HCT116 (cell line): ENCODE results near the gene RALGPS2. TPM values are rescaled to one million over a fixed set of nuclear protein-coding genes. Genes with fewer than 3 reads are reported as not detected.

Experiments
- ATAC-seq: fragments of 200-7000 bp; cut with Tn5 transposase; 2 replicates; pipeline ENCODE4 v1.9.1; 2020; ENCODE audit warnings: mild to moderate bottlenecking, moderate library complexity
- BruUV-seq: library from RNA; stranded (reverse); fragments of 400-500 nt; replicated peaks from 2 replicates; lab custom pipeline; 2021; lab: Mats Ljungman, UMichigan
- CTCF ChIA-PET: fragments of 300-600 bp; sonication (Branson Sonifier 250); formaldehyde crosslinking; loops from one replicate; lab custom pipeline; 2021; ENCODE audit warnings: antibody characterized with exemption; lab: Charles Lee
- POLR2A ChIA-PET: fragments of 300-600, 350-600 bp; sonication (Branson Sonifier 250); formaldehyde crosslinking; loops from one replicate; lab custom pipeline; 2021; ENCODE audit warnings: antibody characterized with exemption; lab: Charles Lee
- RAD21 ChIA-PET, 2 experiments: fragments of 300-600 bp; sonication (Branson Sonifier 250); formaldehyde crosslinking; loops; one replicate each; lab custom pipeline; 2023; ENCODE audit warnings: low total read pairs in 2 of 2; ENCODE audit not compliant: uncharacterized antibody in 2 of 2, unreplicated experiment in 2 of 2, low non-redundant PET in 1 of 2; lab: Charles Lee
- DNase-seq: peaks from one replicate; pipeline ENCODE4 v3.0.0-alpha.2; 2010; ENCODE audit warnings: low read depth, low spot score
- H2AFZ ChIP-seq: fragments of 200-600 bp; shearing (Covaris generic), sonication (generic); 2 replicates; pipeline ENCODE4 v1.6.1; 2017; ENCODE audit warnings: low read depth, mixed run types, mixed read lengths, antibody characterized with exemption, low read length; ENCODE audit not compliant: poor library complexity, severe bottlenecking
- H3K27ac ChIP-seq: 2 replicates; pipeline ENCODE4 v1.5.1; 2012; ENCODE audit warnings: low read depth, low read length
- H3K27me3 ChIP-seq: fragments of 200-600 bp; sonication (generic); 2 replicates; pipeline ENCODE4 v1.6.1; 2016; ENCODE audit warnings: mixed run types, low read length, mixed read lengths; ENCODE audit not compliant: insufficient read depth
- H3K36me3 ChIP-seq, 2 experiments: fragments of 200-500 bp in 1 of 2; fragments of 200-600 bp in 1 of 2; sonication (Bioruptor generic) in 1 of 2; sonication (generic) in 1 of 2; 2 replicates each; pipeline versions ENCODE4 v1.5.1 to v1.6.1; 2014 to 2016; ENCODE audit warnings: low read length in 2 of 2, inconsistent platforms in 1 of 2, mixed read lengths in 1 of 2, mixed run types in 1 of 2; ENCODE audit not compliant: insufficient read depth in 2 of 2, control insufficient read depth in 1 of 2
- H3K4me1 ChIP-seq, 2 experiments: fragments of 200-600 bp in 1 of 2; sonication (generic) in 1 of 2; 2 replicates each; pipeline versions ENCODE4 v1.5.1 to v1.6.1; 2012 to 2017; ENCODE audit warnings: low read length in 2 of 2, inconsistent platforms in 1 of 2, mild to moderate bottlenecking in 1 of 2, mixed read lengths in 1 of 2, mixed run types in 1 of 2, moderate library complexity in 1 of 2; ENCODE audit not compliant: insufficient read depth in 2 of 2, control insufficient read depth in 1 of 2
- H3K4me2 ChIP-seq: fragments of 200-600 bp; sonication (generic); 2 replicates; pipeline ENCODE4 v1.6.1; 2017; ENCODE audit warnings: mixed run types, low read length, mixed read lengths
- H3K4me3 ChIP-seq, 2 experiments: fragments of 200-600 bp in 1 of 2; sonication (generic) in 1 of 2; replicated peaks in 1 of 2; 2 replicates each; pipeline ENCODE4 v1.5.1; 2011 to 2016; ENCODE audit warnings: low read length in 2 of 2, control low read depth in 1 of 2, low read depth in 1 of 2, mild to moderate bottlenecking in 1 of 2, mixed read lengths in 1 of 2, mixed run types in 1 of 2
- H3K79me2 ChIP-seq: fragments of 200-600 bp; sonication (generic); 2 replicates; pipeline ENCODE4 v1.6.1; 2017; ENCODE audit warnings: mild to moderate bottlenecking, mixed run types, low read length, moderate library complexity, mixed read lengths; ENCODE audit not compliant: insufficient read depth
- H3K9ac ChIP-seq: fragments of 200-600 bp; sonication (generic); 2 replicates; pipeline ENCODE4 v1.6.1; 2016; ENCODE audit warnings: low read length, mixed read lengths
- H3K9me2 ChIP-seq: fragments of 200-600 bp; sonication (generic), shearing (Covaris generic); 2 replicates; pipeline ENCODE4 v1.6.1; 2017; ENCODE audit warnings: mixed run types, mild to moderate bottlenecking, moderate library complexity; ENCODE audit not compliant: insufficient read depth
- H3K9me3 ChIP-seq, 2 experiments: fragments of 200-500 bp in 1 of 2; fragments of 200-600 bp in 1 of 2; sonication (Bioruptor generic) in 1 of 2; sonication (generic) in 1 of 2; 2 replicates each; pipeline ENCODE4 v1.6.1; 2014 to 2017; ENCODE audit warnings: low read length in 2 of 2, mixed read lengths in 2 of 2, inconsistent platforms in 1 of 2, low read depth in 1 of 2, mild to moderate bottlenecking in 1 of 2, mixed run types in 1 of 2, moderate library complexity in 1 of 2; ENCODE audit not compliant: control insufficient read depth in 1 of 2, insufficient read depth in 1 of 2
- H4K20me1 ChIP-seq: fragments of 200-600 bp; sonication (generic), shearing (Covaris generic); 2 replicates; pipeline ENCODE4 v1.6.1; 2017; ENCODE audit warnings: mixed run types, mild to moderate bottlenecking, moderate library complexity; ENCODE audit not compliant: insufficient read depth
- ATF3 ChIP-seq: IDR thresholded peaks from 2 replicates; pipeline ENCODE4 v1.6.1; 2012
- CBX3 ChIP-seq: IDR thresholded peaks from 2 replicates; pipeline ENCODE4 v1.6.1; 2012; ENCODE audit warnings: low read depth
- CEBPB ChIP-seq: IDR thresholded peaks from 2 replicates; pipeline ENCODE4 v1.6.1; 2012; ENCODE audit warnings: low read depth
- CTCF ChIP-seq, 3 experiments: fragments of 200-600 bp in 1 of 3; sonication (generic) in 1 of 3; IDR thresholded peaks in 2 of 3; conservative IDR thresholded peaks in 1 of 3; 2 replicates each; pipeline ENCODE4 v1.5.1; 2012 to 2017; ENCODE audit warnings: low read depth in 2 of 3, low read length in 2 of 3, antibody characterized with exemption in 1 of 3, borderline replicate concordance in 1 of 3, control low read depth in 1 of 3, mild to moderate bottlenecking in 1 of 3, mixed read lengths in 1 of 3, mixed run types in 1 of 3, moderate library complexity in 1 of 3; ENCODE audit not compliant: insufficient read depth in 1 of 3
- ELF1 ChIP-seq: IDR thresholded peaks from 2 replicates; pipeline ENCODE4 v1.6.1; 2012; ENCODE audit warnings: low read depth, borderline replicate concordance
- EZH2phosphoT487 ChIP-seq: fragments of 200-600 bp; IDR thresholded peaks from 2 replicates; pipeline ENCODE4 v1.6.1; 2018; ENCODE audit warnings: antibody characterized with exemption, borderline replicate concordance
- JUND ChIP-seq: IDR thresholded peaks from 2 replicates; pipeline ENCODE4 v1.6.1; 2012
- MAX ChIP-seq: IDR thresholded peaks from 2 replicates; pipeline ENCODE4 v1.6.1; 2012
- POLR2A ChIP-seq: IDR thresholded peaks from 2 replicates; pipeline ENCODE4 v1.7.0; 2011; ENCODE audit warnings: borderline replicate concordance; ENCODE audit not compliant: insufficient read depth, insufficient read length; ENCODE audit errors: extremely low read depth
- RAD21 ChIP-seq: IDR thresholded peaks from 2 replicates; pipeline ENCODE4 v1.6.1; 2012; ENCODE audit warnings: low read depth, mild to moderate bottlenecking
- SIN3A ChIP-seq: IDR thresholded peaks from 2 replicates; pipeline ENCODE4 v1.6.1; 2012; ENCODE audit warnings: low read depth
- SP1 ChIP-seq: IDR thresholded peaks from 2 replicates; pipeline ENCODE4 v1.6.1; 2012; ENCODE audit warnings: low read depth
- SRF ChIP-seq: IDR thresholded peaks from 2 replicates; pipeline ENCODE4 v1.6.1; 2012; ENCODE audit warnings: low read depth
- YY1 ChIP-seq: IDR thresholded peaks from 2 replicates; pipeline ENCODE4 v1.6.1; 2011; ENCODE audit warnings: low read length, low read depth, moderate library complexity, mild to moderate bottlenecking; ENCODE audit not compliant: insufficient replicate concordance; ENCODE audit errors: extremely low read depth
- ZFX ChIP-seq: fragments of 450-650 bp; IDR thresholded peaks from 2 replicates; pipeline ENCODE4 v1.6.1; 2017
- ZNF274 ChIP-seq: fragments of 200-500 bp; sonication (Bioruptor generic); IDR thresholded peaks from 2 replicates; pipeline ENCODE4 v1.6.1; 2014; ENCODE audit warnings: mild to moderate bottlenecking, low read depth, low read length, inconsistent platforms
- intact Hi-C: fragments of 100-400 bp; cut with micrococcal nuclease; formaldehyde crosslinking; loops from 2 replicates; pipeline ENCODE4 v1.10.0; 2022
- total RNA-seq: library from RNA; stranded (reverse); gene quantifications from one replicate; pipeline ENCODE4 v1.2.1, GENCODE V29; 2021; ENCODE audit not compliant: unreplicated experiment

RALGPS2 gene
- total RNA-seq, 1 experiment from 2014 or later, result 25.6 TPM

GRCh38 chr1:178958491-178958890 lies 233.4 kb downstream of the RALGPS2 start:
- no peaks in the 10 kb centered on the region for H3K36me3 ChIP-seq
- no peaks in the 10 kb centered on the region for H3K9me2 ChIP-seq
- no peaks in the 10 kb centered on the region for H3K27me3 ChIP-seq
- H3K9ac ChIP-seq, result no peak overlapping the region
- H3K27ac ChIP-seq, result no peak overlapping the region
- DNase-seq (no peak), ATAC-seq (no peak)
- POLR2A ChIA-PET, result no interaction called here
- no TSS peak for BruUV-seq
- no peak overlapping the region for H3K4me3 ChIP-seq
- H2AFZ ChIP-seq, result no peak overlapping the region
- no peak overlapping the region for H3K4me2 ChIP-seq
- no peaks in the 10 kb centered on the region for H3K4me1 ChIP-seq
- TF ChIP-seq EZH2phosphoT487 (no peak), SRF (no peak), ZNF274 (no peak), JUND (no peak), SP1 (no peak), RAD21 (no peak), POLR2A (no peak), CTCF (IDR thresholded peaks at IDR 0.05 in 2 of 3, conservative IDR thresholded peaks at IDR 0.05 in 1 of 3; ENCODE audit: borderline replicate concordance in 1 of 3, insufficient read depth in 1 of 3, low read depth in 2 of 3, low read length in 2 of 3) (no peak), MAX (no peak), SIN3A (no peak), CBX3 (no peak), YY1 (no peak), CEBPB (no peak), ZFX (no peak), ATF3 (no peak), ELF1 (no peak)
- H4K20me1 ChIP-seq, result no peaks in the 10 kb centered on the region
- no peaks in the 10 kb centered on the region; a peak in 1 of 4 replicates for H3K9me3 ChIP-seq
- CTCF ChIA-PET, result no interaction called here
- H3K79me2 ChIP-seq, result no peaks in the 10 kb centered on the region
- intact Hi-C loops, result no loop called here
- RAD21 ChIA-PET, result no interaction called here
